WTC11 (cell line): ENCODE data around the gene ADGRL1. TPM values are rescaled to one million over a fixed set of nuclear protein-coding genes. Genes with fewer than 3 reads are reported as not detected.
"Not testable (repeated sequence)": the region's sequence is repeated elsewhere in the genome, so short reads cannot be mapped to it uniquely, and the experiment has no call there.

ENCODE experiments used
- ATAC-seq: fragments of 200-7000 bp; cut with Tn5 transposase; 2 replicates; pipeline ENCODE4 v1.10.0; 2021; ENCODE audit warnings: mild to moderate bottlenecking, moderate library complexity
- CTCF ChIA-PET: fragments of 300-600 bp; sonication (Branson Sonifier 250); formaldehyde crosslinking; loops from one replicate; lab custom pipeline; 2021; ENCODE audit warnings: antibody characterized with exemption; lab: Charles Lee
- POLR2A ChIA-PET: fragments of 350-600 bp; sonication (Branson Sonifier 250); formaldehyde crosslinking; loops from one replicate; lab custom pipeline; 2021; ENCODE audit warnings: antibody characterized with exemption; lab: Charles Lee
- DNase-seq: peaks from one replicate; pipeline ENCODE4 v3.0.0; 2021; ENCODE audit warnings: low spot score
- H3K27ac Mint-ChIP-seq: 2 replicates; pipeline ENCODE4 v1.8.0; 2021; ENCODE audit warnings: mixed read lengths
- H3K27me3 Mint-ChIP-seq: 2 replicates; pipeline ENCODE4 v1.8.0; 2021; ENCODE audit warnings: low read depth, mild to moderate bottlenecking, moderate library complexity, mixed read lengths
- H3K36me3 Mint-ChIP-seq: 2 replicates; pipeline ENCODE4 v1.8.0; 2021; ENCODE audit warnings: mixed read lengths
- H3K4me1 Mint-ChIP-seq: 2 replicates; pipeline ENCODE4 v1.8.0; 2022; ENCODE audit warnings: mixed read lengths
- H3K4me3 Mint-ChIP-seq: 2 replicates; pipeline ENCODE4 v1.8.0; 2021; ENCODE audit warnings: mild to moderate bottlenecking, moderate library complexity, mixed read lengths
- H3K9me3 Mint-ChIP-seq: 2 replicates; pipeline ENCODE4 v1.8.0; 2021; ENCODE audit warnings: mixed read lengths
- ATF2 ChIP-seq: sonication (generic); formaldehyde crosslinking; IDR thresholded peaks from 2 replicates; pipeline ENCODE4 v1.8.1; 2022; ENCODE audit warnings: low read depth, missing genetic modification reagents, borderline replicate concordance
- ATF3 ChIP-seq: sonication (generic); formaldehyde crosslinking; conservative IDR thresholded peaks from 2 replicates; pipeline ENCODE4 v1.8.1; 2022; ENCODE audit warnings: mild to moderate bottlenecking, missing genetic modification reagents
- ESRRA ChIP-seq: sonication (generic); formaldehyde crosslinking; IDR thresholded peaks from 2 replicates; pipeline ENCODE4 v1.8.1; 2022; ENCODE audit warnings: mild to moderate bottlenecking, missing genetic modification reagents, borderline replicate concordance
- GRHL2 ChIP-seq: fragments of 250-450 bp; sonication (Bioruptor Pico); IDR thresholded peaks from 2 replicates; pipeline ENCODE4 v1.8.0; 2022; ENCODE audit warnings: mild to moderate bottlenecking, moderate library complexity; ENCODE audit not compliant: insufficient replicate concordance, severe bottlenecking
- JAZF1 ChIP-seq: fragments of 250-450 bp; sonication (Bioruptor Pico); IDR thresholded peaks from 2 replicates; pipeline ENCODE4 v1.9.0; 2021; ENCODE audit warnings: moderate library complexity, mild to moderate bottlenecking, inconsistent platforms
- NR1H2 ChIP-seq: sonication (generic); formaldehyde crosslinking; IDR thresholded peaks from 2 replicates; pipeline ENCODE4 v1.9.0; 2021; ENCODE audit warnings: mild to moderate bottlenecking, moderate library complexity, missing genetic modification reagents
- NR3C1 ChIP-seq: sonication (generic); formaldehyde crosslinking; conservative IDR thresholded peaks from 2 replicates; pipeline ENCODE4 v1.8.1; 2023; ENCODE audit warnings: low read depth, mild to moderate bottlenecking, missing genetic modification reagents
- PRDM15 ChIP-seq: sonication (generic); formaldehyde crosslinking; IDR thresholded peaks from 2 replicates; pipeline ENCODE4 v1.8.0; 2022; ENCODE audit warnings: missing genetic modification reagents
- SMAD3 ChIP-seq: sonication (generic); formaldehyde crosslinking; IDR thresholded peaks from 2 replicates; pipeline ENCODE4 v1.8.0; 2022; ENCODE audit warnings: missing genetic modification reagents, mild to moderate bottlenecking, borderline replicate concordance
- SMAD4 ChIP-seq: sonication (generic); formaldehyde crosslinking; IDR thresholded peaks from 2 replicates; pipeline ENCODE4 v1.8.0; 2022; ENCODE audit warnings: mild to moderate bottlenecking, missing genetic modification reagents
- ZNF219 ChIP-seq: sonication (generic); formaldehyde crosslinking; IDR thresholded peaks from 2 replicates; pipeline ENCODE4 v1.8.0; 2023; ENCODE audit warnings: missing genetic modification reagents, mild to moderate bottlenecking, borderline replicate concordance
- ZNF396 ChIP-seq: fragments of 250-450 bp; sonication (Bioruptor Pico); IDR thresholded peaks from 2 replicates; pipeline ENCODE4 v1.8.0; 2021; ENCODE audit warnings: mild to moderate bottlenecking, moderate library complexity, borderline replicate concordance
- ZNF671 ChIP-seq: fragments of 250-450 bp; sonication (Bioruptor Pico); IDR thresholded peaks from 2 replicates; pipeline ENCODE4 v1.8.0; 2021; ENCODE audit warnings: mild to moderate bottlenecking
- total RNA-seq: library from RNA; stranded (reverse); gene quantifications from 3 replicates; pipeline ENCODE4 v1.2.3, GENCODE V29; 2021

The ADGRL1 gene
- total RNA-seq, 1 experiment from 2014 or later = 128 TPM

GRCh38 chr19:14237014-14237941 lies 31.3 kb upstream of the ADGRL1 start (continued):
- no peak for TF ChIP-seq PRDM15 (CRISPR knock-in tag)
- TF ChIP-seq, all 79 proteins: peak for 0

GRCh38 chr19:14232945-14233344 lies 27.0 kb upstream of the ADGRL1 start:
- H3K4me3 Mint-ChIP-seq, CTCF ChIA-PET, H3K27me3 Mint-ChIP-seq, ATAC-seq, H3K9me3 Mint-ChIP-seq, DNase-seq, H3K36me3 Mint-ChIP-seq, H3K27ac Mint-ChIP-seq, H3K4me1 Mint-ChIP-seq: not testable (repeated sequence)
- POLR2A ChIA-PET = interaction anchor here (0.6 kb wide), 1 partner anchor 10 kb away, joined by 7 read pairs; no protein-coding TSS in a partner anchor

- Mint-ChIP-seq H3K4me1 (peaks cover 11% of the 10 kb centered on the region), H3K27ac (0 out of 2 replicates have a peak overlapping the region, but pooled peaks have one; percentile 85)
- POLR2A ChIA-PET, DNase-seq, ATAC-seq, CTCF ChIA-PET, H3K36me3 Mint-ChIP-seq, H3K4me3 Mint-ChIP-seq, H3K27me3 Mint-ChIP-seq, H3K9me3 Mint-ChIP-seq: not testable (repeated sequence)
Measured at GRCh38 chr19:14228446-14229071, 22.6 kb upstream of the ADGRL1 start.

GRCh38 chr19:14226498-14226897 lies 20.5 kb upstream of the ADGRL1 start:
- H3K4me1 Mint-ChIP-seq = peaks cover 13% of the 10 kb centered on the region
- H3K27me3 Mint-ChIP-seq, POLR2A ChIA-PET, H3K27ac Mint-ChIP-seq, H3K4me3 Mint-ChIP-seq, H3K36me3 Mint-ChIP-seq, DNase-seq, H3K9me3 Mint-ChIP-seq, ATAC-seq: not testable (repeated sequence)
- CTCF ChIA-PET = interaction anchor here (1.1 kb wide), 1 partner anchor 9 kb away, joined by 3 read pairs; no protein-coding TSS in a partner anchor

- Mint-ChIP-seq H3K27ac (no peak overlapping the region), H3K36me3 (no peaks in the 10 kb centered on the region), H3K4me3 (no peak overlapping the region)
- ATAC-seq = no peak
- TF ChIP-seq GRHL2 (CRISPR knock-in tag) (no peak), ZNF671 (no peak), SMAD3 (CRISPR knock-in tag) (no peak), NR3C1 (CRISPR knock-in tag) (no peak), ZNF396 (CRISPR knock-in tag) (no peak), PRDM15 (CRISPR knock-in tag) (no peak), JAZF1 (no peak), ATF2 (no peak), ATF3 (no peak), NR1H2 (CRISPR knock-in tag) (no peak), ZNF219 (CRISPR knock-in tag) (no peak), SMAD4 (no peak), ESRRA (CRISPR knock-in tag) (no peak)
- TF ChIP-seq, all 79 proteins: peak for 0
- Mint-ChIP-seq H3K9me3 (peaks cover 5% of the 10 kb centered on the region; the same call in 1 of the 2 replicates), H3K4me1 (peaks cover 12% of the 10 kb centered on the region), H3K27me3 (peaks cover 5% of the 10 kb centered on the region)
- ChIA-PET CTCF (no interaction called here), POLR2A (interaction anchor here (0.7 kb wide), 1 partner anchor 219 kb away, joined by 3 read pairs; no protein-coding TSS in a partner anchor)
- no peak for DNase-seq
Measured at GRCh38 chr19:14222886-14223285, 16.9 kb upstream of the ADGRL1 start.
